ENCODE results near the gene ZBTB43. TPM values are rescaled to one million over a fixed set of nuclear protein-coding genes. Genes with fewer than 3 reads are reported as not detected.

ZBTB43 gene
- total RNA-seq, 1 donor from 2014 or later, result 17.7 TPM

GRCh38 chr9:126876531-126876930 is 71.7 kb downstream of the ZBTB43 start:
- Mint-ChIP-seq H3K4me3 (ENCODE audit: unreplicated experiment) (no peak overlapping the region), H3K4me1 (ENCODE audit: low read depth) (peaks cover 28% of the 10 kb centered on the region), H3K9me3 (ENCODE audit: low read depth) (no peaks in the 10 kb centered on the region), H3K27me3 (ENCODE audit: low read depth) (no peaks in the 10 kb centered on the region), H3K27ac (ENCODE audit: unreplicated experiment) (no peak overlapping the region), H3K36me3 (ENCODE audit: low read depth) (peaks cover 18% of the 10 kb centered on the region)
- TF ChIP-seq CTCF (IDR thresholded peaks at IDR 0.05), result no peak
- no peak for DNase-seq (ENCODE audit: low spot score)

DNA sequence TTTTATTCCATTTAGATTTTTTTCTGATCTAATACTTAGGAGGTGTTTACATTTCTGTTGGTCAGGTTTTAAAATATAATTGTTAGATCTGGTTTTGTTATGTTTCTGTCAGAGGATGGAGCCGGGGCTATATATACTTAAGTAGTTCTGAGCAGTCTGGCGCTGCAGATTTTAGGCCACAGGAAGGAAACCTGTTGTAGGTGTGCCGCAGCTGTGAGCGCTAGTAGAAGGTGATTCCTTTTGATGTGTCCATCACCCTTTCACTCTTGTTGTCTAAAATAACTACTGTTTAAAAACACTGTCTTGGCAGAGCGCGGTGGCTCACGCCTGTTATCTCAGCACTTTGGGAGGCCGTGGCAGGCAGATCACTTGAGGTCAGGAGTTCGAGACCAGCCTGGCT is 72.6 kb downstream of the ZBTB43 start:
- H3K9me3 Mint-ChIP-seq (ENCODE audit: low read depth), result no peaks in the 10 kb centered on the region
- H3K36me3 Mint-ChIP-seq (ENCODE audit: low read depth), result peaks cover 23% of the 10 kb centered on the region
- H3K27me3 Mint-ChIP-seq (ENCODE audit: low read depth), result no peaks in the 10 kb centered on the region
- no peak overlapping the region for H3K4me3 Mint-ChIP-seq (ENCODE audit: unreplicated experiment)
- DNase-seq (ENCODE audit: low spot score), result no peak
- no peak overlapping the region for H3K27ac Mint-ChIP-seq (ENCODE audit: unreplicated experiment)
- peaks cover 27% of the 10 kb centered on the region for H3K4me1 Mint-ChIP-seq (ENCODE audit: low read depth)
- TF ChIP-seq CTCF (IDR thresholded peaks at IDR 0.05), result no peak

DNA sequence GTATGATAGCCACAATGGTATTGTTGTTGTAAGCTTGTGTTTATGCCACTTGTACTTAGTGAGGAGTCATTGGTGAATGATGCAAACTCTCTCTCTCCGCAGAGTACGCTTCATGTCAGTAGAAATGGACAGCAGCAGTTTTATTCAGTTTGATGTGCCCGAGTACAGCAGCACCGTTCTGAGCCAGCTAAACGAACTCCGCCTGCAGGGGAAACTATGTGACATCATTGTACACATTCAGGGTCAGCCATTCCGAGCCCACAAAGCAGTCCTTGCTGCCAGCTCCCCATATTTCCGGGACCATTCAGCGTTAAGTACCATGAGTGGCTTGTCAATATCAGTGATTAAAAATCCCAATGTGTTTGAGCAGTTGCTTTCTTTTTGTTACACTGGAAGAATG is 74.4 kb downstream of the ZBTB43 start:
- TF ChIP-seq CTCF (IDR thresholded peaks at IDR 0.05), result no peak
- H3K27me3 Mint-ChIP-seq (ENCODE audit: low read depth), result no peaks in the 10 kb centered on the region

GRCh38 chr9:126880226-126880946 is 75.5 kb downstream of the ZBTB43 start:
- Mint-ChIP-seq H3K27me3 (ENCODE audit: low read depth) (no peaks in the 10 kb centered on the region), H3K9me3 (ENCODE audit: low read depth) (no peaks in the 10 kb centered on the region), H3K27ac (ENCODE audit: unreplicated experiment) (no peak overlapping the region), H3K36me3 (ENCODE audit: low read depth) (peaks cover 23% of the 10 kb centered on the region), H3K4me3 (ENCODE audit: unreplicated experiment) (no peak overlapping the region), H3K4me1 (ENCODE audit: low read depth) (peaks cover 14% of the 10 kb centered on the region)
- DNase-seq (ENCODE audit: low spot score), result no peak
- TF ChIP-seq CTCF (IDR thresholded peaks at IDR 0.05), result no peak

More for the DNA sequence above, 74.4 kb downstream of the ZBTB43 start:
- DNase-seq (ENCODE audit: low spot score), result no peak
- no peak overlapping the region for H3K27ac Mint-ChIP-seq (ENCODE audit: unreplicated experiment)
- no peaks in the 10 kb centered on the region for H3K9me3 Mint-ChIP-seq (ENCODE audit: low read depth)
- H3K4me1 Mint-ChIP-seq (ENCODE audit: low read depth), result peaks cover 21% of the 10 kb centered on the region
- H3K36me3 Mint-ChIP-seq (ENCODE audit: low read depth), result peaks cover 23% of the 10 kb centered on the region
- H3K4me3 Mint-ChIP-seq (ENCODE audit: unreplicated experiment), result no peak overlapping the region

GRCh38 chr9:126880947-126881332 is 76.1 kb downstream of the ZBTB43 start:
- no peaks in the 10 kb centered on the region for H3K27me3 Mint-ChIP-seq (ENCODE audit: low read depth)
- no peak overlapping the region for H3K27ac Mint-ChIP-seq (ENCODE audit: unreplicated experiment)
- H3K4me1 Mint-ChIP-seq (ENCODE audit: low read depth), result peaks cover 9% of the 10 kb centered on the region
- H3K9me3 Mint-ChIP-seq (ENCODE audit: low read depth), result no peaks in the 10 kb centered on the region
- DNase-seq (ENCODE audit: low spot score), result no peak
- H3K36me3 Mint-ChIP-seq (ENCODE audit: low read depth), result peaks cover 23% of the 10 kb centered on the region
- no peak for TF ChIP-seq CTCF (IDR thresholded peaks at IDR 0.05)
- H3K4me3 Mint-ChIP-seq (ENCODE audit: unreplicated experiment), result no peak overlapping the region
